Measurements from ENCODE around the gene CLN6.

The CLN6 gene

GRCh38 chr15:68166847-68167246, 62.7 kb downstream of the CLN6 start:
- Histone ChIP-seq H3K36me3 (peaks cover 74 to 98% (median 90%) of the 10 kb centered on the region in 11 experiments), H3K27me3 (no peaks in the 10 kb centered on the region), H3K4me1 (no peaks in the 10 kb centered on the region), H4K20me1 (peaks cover 0 to 32% (median 3%) of the 10 kb centered on the region in 11 experiments; a peak in 7 of 22 replicates), H3K9ac (no peak overlapping the region), H3K4me3 (no peak overlapping the region), H3K9me3 (replicated peaks in 1 of 11) (peaks cover 0 to 7% (median 0%) of the 10 kb centered on the region in 11 experiments; a peak in 3 of 22 replicates), H3K4me2 (no peak overlapping the region), H3K27ac (no peak overlapping the region)
- no peak for TF ChIP-seq Cebpa-rat (IDR thresholded peaks at IDR 0.05)

GRCh38 chr15:68163191-68163590, 66.3 kb downstream of the CLN6 start:
- H3K36me3 ChIP-seq: peaks cover 79 to 100% (median 92%) of the 10 kb centered on the region in 11 experiments

GRCh38 chr15:68158046-68158628, 71.4 kb downstream of the CLN6 start:
- H3K4me1 ChIP-seq: no peaks in the 10 kb centered on the region
- TF ChIP-seq Cebpa-rat (IDR thresholded peaks at IDR 0.05): no peak
- peaks cover 87 to 100% (median 97%) of the 10 kb centered on the region in 11 experiments for H3K36me3 ChIP-seq
- H3K27ac ChIP-seq: no peak overlapping the region
- peaks cover 0 to 20% (median 9%) of the 10 kb centered on the region in 11 experiments; a peak in 6 of 22 replicates for H3K9me3 ChIP-seq (replicated peaks in 1 of 11)
- no peak overlapping the region for H3K4me3 ChIP-seq
- H3K9ac ChIP-seq: no peak overlapping the region
- H3K27me3 ChIP-seq: no peaks in the 10 kb centered on the region
- H3K4me2 ChIP-seq: no peak overlapping the region
- H4K20me1 ChIP-seq: peaks cover 0 to 79% (median 7%) of the 10 kb centered on the region in 11 experiments; a peak in 12 of 22 replicates

More at GRCh38 chr15:68163191-68163590, 66.3 kb downstream of the CLN6 start:
- Histone ChIP-seq H3K27me3 (no peaks in the 10 kb centered on the region), H3K9me3 (replicated peaks in 1 of 11) (peaks cover 0 to 20% (median 9%) of the 10 kb centered on the region in 11 experiments; a peak in 6 of 22 replicates), H4K20me1 (peaks cover 0 to 43% (median 3%) of the 10 kb centered on the region in 11 experiments; a peak in 6 of 22 replicates), H3K4me1 (no peaks in the 10 kb centered on the region), H3K4me2 (no peak overlapping the region), H3K27ac (no peak overlapping the region), H3K9ac (no peak overlapping the region), H3K4me3 (no peak overlapping the region)
- TF ChIP-seq Cebpa-rat (IDR thresholded peaks at IDR 0.05): no peak

- peaks cover 0 to 1% (median 0%) of the 10 kb centered on the region in 10 experiments; a peak in 1 of 20 replicates for H3K4me1 ChIP-seq
- no peaks in the 10 kb centered on the region for H3K27me3 ChIP-seq
- H3K9ac ChIP-seq: no peak overlapping the region
- peaks cover 0 to 82% (median 7%) of the 10 kb centered on the region in 11 experiments; a peak in 13 of 22 replicates for H4K20me1 ChIP-seq
- TF ChIP-seq Cebpa-rat (IDR thresholded peaks at IDR 0.05): no peak
- H3K36me3 ChIP-seq: peaks cover 87 to 100% (median 96%) of the 10 kb centered on the region in 11 experiments
- no peak overlapping the region for H3K4me2 ChIP-seq
- peaks cover 0 to 20% (median 9%) of the 10 kb centered on the region in 11 experiments; a peak in 6 of 22 replicates for H3K9me3 ChIP-seq (replicated peaks in 1 of 11)
- H3K4me3 ChIP-seq: no peak overlapping the region
- H3K27ac ChIP-seq: no peak overlapping the region
These were observed 72.5 kb downstream of the CLN6 start for GRCh38 chr15:68157074-68157473.

Measured in BLaER1 treated with 17β-estradiol and CSF1 and Interleukin-3, amounts not matched to agents 10 nM and 100 nM (cell line).